ENCODE results near the gene GIMAP5. TPM values are rescaled to one million over a fixed set of nuclear protein-coding genes. Genes with fewer than 3 reads are reported as not detected.

The GIMAP5 gene
- not detected in 5 replicates for total RNA-seq (2022; extraction: Qiagen RNA extraction; ENCODE audit: low read depth)

GRCh38 chr7:150737265-150738055, at the start of gene GIMAP5:
Gene GIMAP5 (plus strand): TSS chr7:150737418. CDS start chr7:150740885, 3,467 bp downstream.

GRCh38 chr7:150716368-150716767, 20.9 kb upstream of the GIMAP5 start, which contains the start of gene GIMAP1:
Gene GIMAP1 (plus strand): TSS chr7:150716613. CDS start chr7:150719048, 2,435 bp downstream.

Other genes with a start within 250 kb of the GIMAP5 start
- not detected in 5 replicates for gene GIMAP7, start 222.5 kb upstream of the GIMAP5 start, total RNA-seq (2022; extraction: Qiagen RNA extraction; ENCODE audit: low read depth)
- gene GIMAP4, start 170.0 kb upstream of the GIMAP5 start, total RNA-seq (2022; extraction: Qiagen RNA extraction; ENCODE audit: low read depth): not detected in 5 replicates
- not detected in 5 replicates for gene GIMAP6, start 105.0 kb upstream of the GIMAP5 start, total RNA-seq (2022; extraction: Qiagen RNA extraction; ENCODE audit: low read depth)
- not detected in 5 replicates for gene GIMAP2, start 51.7 kb upstream of the GIMAP5 start, total RNA-seq (2022; extraction: Qiagen RNA extraction; ENCODE audit: low read depth)
- gene GIMAP1, start 20.8 kb upstream of the GIMAP5 start, total RNA-seq (2022; extraction: Qiagen RNA extraction; ENCODE audit: low read depth): not detected in 5 replicates
- 0.05 to 0.28 TPM in 2 of 5 replicates, not detected in the others for gene TMEM176B, start 62.9 kb downstream of the GIMAP5 start, total RNA-seq (2022; extraction: Qiagen RNA extraction; ENCODE audit: low read depth)
- 0.03 to 0.15 TPM in 2 of 5 replicates, not detected in the others for gene TMEM176A, start 63.4 kb downstream of the GIMAP5 start, total RNA-seq (2022; extraction: Qiagen RNA extraction; ENCODE audit: low read depth)
- not detected in 5 replicates for gene AOC1, start 115.1 kb downstream of the GIMAP5 start, total RNA-seq (2022; extraction: Qiagen RNA extraction; ENCODE audit: low read depth)
- gene KCNH2, start 240.9 kb downstream of the GIMAP5 start, total RNA-seq (2022; extraction: Qiagen RNA extraction; ENCODE audit: low read depth): 0.40 to 0.52 TPM (median 0.47 TPM) in 5 replicates